GF-D8 (cell line): Measurements from ENCODE around the gene SOX13.
"Not testable (repeated sequence)": the region's sequence is repeated elsewhere in the genome, so short reads cannot be mapped to it uniquely, and the experiment has no call there.

Experiments used
- DNase-seq: peaks from one replicate; lab custom pipeline; 2025; lab: John Stamatoyannopoulos, UW

The SOX13 gene

GRCh38 chr1:204072931-204073836 is at the start of gene SOX13:
Gene SOX13, plus strand, starts transcription at chr1:204073115. Its CDS starts 39,801 bp downstream, at chr1:204112916.
- DNase-seq, result no peak

- DNase-seq, result no peak
Observed at GRCh38 chr1:204025917-204026707, 46.8 kb upstream of the SOX13 start.

- no peak for DNase-seq
Observed at GRCh38 chr1:204027446-204027845, 45.5 kb upstream of the SOX13 start.

GRCh38 chr1:204029016-204029415 is 43.9 kb upstream of the SOX13 start:
- no peak for DNase-seq

GRCh38 chr1:204031098-204031710 is 41.7 kb upstream of the SOX13 start:
- DNase-seq, result no peak

GRCh38 chr1:204032642-204033235 is 40.2 kb upstream of the SOX13 start:
- DNase-seq, result no peak

GRCh38 chr1:204033306-204033705 is 39.6 kb upstream of the SOX13 start:
- no peak for DNase-seq

- no peak for DNase-seq
Observed at GRCh38 chr1:204036882-204037655, 35.8 kb upstream of the SOX13 start.

- DNase-seq, result no peak
Observed at GRCh38 chr1:204041232-204041767, 31.6 kb upstream of the SOX13 start.

- no peak for DNase-seq
Observed at GRCh38 chr1:204041803-204042505, 31.0 kb upstream of the SOX13 start.

- DNase-seq, result no peak
Observed at GRCh38 chr1:204042516-204042915, 30.4 kb upstream of the SOX13 start.

- no peak for DNase-seq
Observed at GRCh38 chr1:204043680-204044079, 29.2 kb upstream of the SOX13 start.

- DNase-seq, result no peak
Observed at GRCh38 chr1:204044448-204044847, 28.5 kb upstream of the SOX13 start.

GRCh38 chr1:204045430-204045829 is 27.5 kb upstream of the SOX13 start:
- no peak for DNase-seq

- DNase-seq, result no peak
Observed at GRCh38 chr1:204046346-204046745, 26.6 kb upstream of the SOX13 start.

GRCh38 chr1:204048796-204049195 is 24.1 kb upstream of the SOX13 start:
- DNase-seq, result not testable (repeated sequence)

- no peak for DNase-seq
Observed at GRCh38 chr1:204051258-204051657, 21.7 kb upstream of the SOX13 start.

- DNase-seq, result no peak
Observed at GRCh38 chr1:204051718-204052117, 21.2 kb upstream of the SOX13 start.

GRCh38 chr1:204053893-204054292 is 19.0 kb upstream of the SOX13 start:
- DNase-seq, result no peak

GRCh38 chr1:204059970-204060369 is 12.9 kb upstream of the SOX13 start:
- DNase-seq, result no peak
